Measurements from ENCODE around the gene PLN. TPM values are rescaled to one million over a fixed set of nuclear protein-coding genes. Genes with fewer than 3 reads are reported as not detected.
A peak's percentile ranks its signal among the peaks of the same experiment; 100 is the strongest.

Gene PLN
- 0.45 and 0.48 TPM in 2 replicates for total RNA-seq (2014; rRNA removed; shearing (Covaris generic))

DNA sequence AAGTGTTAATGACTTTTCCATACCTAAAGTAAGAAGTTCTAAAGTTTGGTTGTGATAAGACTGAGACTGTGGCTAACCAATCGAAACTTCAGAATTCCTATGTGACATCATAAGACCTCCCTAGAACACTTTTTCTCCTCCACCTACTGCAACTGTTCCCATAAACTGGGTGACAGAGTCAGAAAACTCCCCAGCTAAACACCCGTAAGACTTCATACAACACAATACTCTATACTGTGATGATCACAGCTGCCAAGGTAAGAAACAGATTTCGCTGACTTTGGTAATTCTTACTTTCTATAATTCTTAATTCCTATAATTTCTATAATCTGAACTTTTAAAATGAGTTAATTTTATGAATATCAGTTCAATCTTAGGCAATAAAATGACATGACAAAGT lies at the start of gene PLN:
PLN (plus strand) TSS at position 161 of the 400 bp plus-strand sequence. CDS start 10,626 bp downstream, outside the sequence.
- DNase-seq = peak in 1 of 2 experiments; percentile 25
- H3K9me3 ChIP-seq (replicated peaks) = no peaks in the 10 kb centered on the region
- H3K4me3 ChIP-seq = no peak within 1 kb of the TSS
- peaks cover 9% of the 10 kb centered on the region; the same call in 1 of the 2 replicates for H3K4me1 ChIP-seq
- H3K27me3 ChIP-seq = no peaks in the 10 kb centered on the region
- no peak within 1 kb of the TSS for H3K27ac ChIP-seq
- H3K36me3 ChIP-seq = no peaks in the 10 kb centered on the region

DNA sequence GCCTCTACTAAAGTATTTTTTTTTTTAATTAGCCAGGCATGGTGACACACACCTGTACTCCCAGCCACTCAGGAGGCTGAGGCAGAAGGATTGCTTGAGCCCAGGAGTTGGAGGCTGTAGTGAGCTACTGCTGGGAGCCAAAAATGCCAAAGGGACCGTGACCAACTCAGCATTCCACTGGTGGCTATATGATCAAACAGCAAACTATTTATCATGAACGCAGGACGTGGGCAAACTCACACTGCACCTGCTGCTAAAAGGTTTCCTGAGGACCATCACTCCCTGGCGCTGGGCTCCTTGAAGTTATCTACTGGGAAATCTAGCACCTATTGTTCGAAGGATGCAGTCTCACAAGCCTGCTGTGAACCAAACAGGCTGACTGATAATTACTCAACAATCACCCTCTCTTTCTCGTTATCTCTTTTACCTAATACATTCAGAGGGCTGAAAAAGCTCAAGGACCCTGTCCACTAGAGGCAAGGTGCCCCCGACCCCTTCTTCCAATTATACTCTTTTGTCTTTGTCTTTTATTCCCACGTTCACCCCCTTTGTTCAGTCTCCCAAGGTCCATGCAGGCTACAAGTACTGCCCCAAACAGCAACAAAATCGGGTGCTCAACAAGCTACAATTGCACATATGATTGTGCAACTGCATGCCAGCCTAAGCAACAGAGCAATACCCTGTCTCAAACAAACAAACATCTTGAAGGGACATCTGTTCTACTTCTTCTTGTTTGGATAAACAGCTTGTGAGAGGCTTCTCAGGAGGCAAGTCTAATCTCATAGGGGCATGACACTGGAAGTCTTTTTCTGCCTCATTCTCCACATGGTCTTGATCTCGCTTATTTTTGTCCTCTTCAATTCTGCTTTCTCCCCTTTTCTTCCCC lies 47.7 kb upstream of the PLN start:
- Histone ChIP-seq H3K9me3 (replicated peaks) (peaks cover 3% of the 10 kb centered on the region; the same call in 1 of the 2 replicates), H3K4me3 (no peak overlapping the region), H3K4me1 (no peaks in the 10 kb centered on the region), H3K27me3 (no peaks in the 10 kb centered on the region), H3K27ac (no peak overlapping the region), H3K36me3 (peaks cover 19% of the 10 kb centered on the region)
- no peak for DNase-seq

DNA sequence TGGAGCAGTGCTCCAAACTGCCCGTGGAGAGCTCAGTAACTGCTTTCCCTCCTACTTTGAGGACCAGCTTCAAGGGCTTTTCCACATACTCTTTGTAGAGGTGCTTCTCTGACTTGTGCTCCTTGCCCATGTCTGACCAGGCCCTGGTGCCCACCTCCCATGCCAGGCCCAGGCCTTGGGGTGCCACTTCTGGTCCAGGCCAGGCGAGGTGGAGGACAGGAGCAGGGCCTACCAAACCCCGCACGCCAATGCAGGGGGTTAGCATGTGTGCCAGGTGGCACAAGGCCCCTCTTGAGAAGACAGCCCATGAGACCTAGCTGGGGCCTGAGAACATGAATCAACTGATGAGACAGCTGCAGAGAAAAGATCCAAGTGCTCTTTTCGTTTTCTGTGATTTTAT lies 47.0 kb upstream of the PLN start:
- no peak for DNase-seq
- H3K27ac ChIP-seq = no peak overlapping the region

DNA sequence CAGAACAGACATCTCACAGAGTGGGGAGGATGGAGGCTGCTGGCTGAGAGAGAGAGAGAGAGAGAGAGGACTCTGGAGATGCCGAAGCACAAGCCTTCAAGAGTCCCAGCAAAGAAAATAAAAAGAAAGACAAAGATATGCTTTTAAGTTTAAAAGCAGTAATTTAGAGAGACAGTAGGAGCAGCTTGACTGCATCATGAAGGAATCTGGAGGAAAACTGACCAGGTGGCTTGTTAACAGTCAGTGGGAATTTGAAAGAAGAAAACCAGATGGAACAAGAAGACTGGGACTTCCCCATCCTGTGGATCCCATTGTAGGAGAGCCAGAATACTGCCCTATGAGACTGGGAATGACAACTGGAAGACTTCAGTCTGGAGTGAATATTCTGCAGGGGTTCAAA lies 46.3 kb upstream of the PLN start:
- Histone ChIP-seq H3K4me1 (peaks cover 12% of the 10 kb centered on the region), H3K4me3 (no peak overlapping the region), H3K9me3 (replicated peaks) (peaks cover 3% of the 10 kb centered on the region; the same call in 1 of the 2 replicates), H3K27ac (no peak overlapping the region), H3K36me3 (peaks cover 18% of the 10 kb centered on the region), H3K27me3 (no peaks in the 10 kb centered on the region)
- no peak for DNase-seq

More for the DNA sequence above, 47.0 kb upstream of the PLN start:
- Histone ChIP-seq H3K4me1 (peaks cover 7% of the 10 kb centered on the region), H3K27me3 (no peaks in the 10 kb centered on the region), H3K36me3 (peaks cover 19% of the 10 kb centered on the region), H3K9me3 (replicated peaks) (peaks cover 3% of the 10 kb centered on the region; the same call in 1 of the 2 replicates), H3K4me3 (no peak overlapping the region)

DNA sequence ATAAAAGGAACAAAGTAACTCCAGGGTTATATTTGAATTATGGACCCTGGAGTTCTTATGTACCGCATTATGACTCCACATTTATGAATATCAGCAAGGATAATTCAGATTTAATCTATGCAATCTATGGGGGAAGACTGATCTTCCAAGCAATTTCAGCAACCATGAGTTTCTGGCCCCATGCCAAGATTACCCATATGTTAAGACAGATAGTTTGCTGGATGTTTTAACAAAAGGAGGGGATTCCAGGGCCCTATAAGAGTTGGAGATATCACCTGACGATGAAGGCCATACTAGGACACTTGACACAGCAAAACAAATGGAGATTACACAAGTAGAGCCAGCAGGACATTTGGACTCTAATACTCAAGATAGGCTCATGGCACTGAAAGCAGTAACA lies 45.9 kb upstream of the PLN start:
- Histone ChIP-seq H3K9me3 (replicated peaks) (peaks cover 3% of the 10 kb centered on the region; the same call in 1 of the 2 replicates), H3K4me3 (no peak overlapping the region), H3K27me3 (no peaks in the 10 kb centered on the region), H3K4me1 (peaks cover 12% of the 10 kb centered on the region), H3K27ac (no peak overlapping the region), H3K36me3 (peaks cover 16% of the 10 kb centered on the region)
- peak in 1 of 2 experiments; percentile 16 for DNase-seq

DNA sequence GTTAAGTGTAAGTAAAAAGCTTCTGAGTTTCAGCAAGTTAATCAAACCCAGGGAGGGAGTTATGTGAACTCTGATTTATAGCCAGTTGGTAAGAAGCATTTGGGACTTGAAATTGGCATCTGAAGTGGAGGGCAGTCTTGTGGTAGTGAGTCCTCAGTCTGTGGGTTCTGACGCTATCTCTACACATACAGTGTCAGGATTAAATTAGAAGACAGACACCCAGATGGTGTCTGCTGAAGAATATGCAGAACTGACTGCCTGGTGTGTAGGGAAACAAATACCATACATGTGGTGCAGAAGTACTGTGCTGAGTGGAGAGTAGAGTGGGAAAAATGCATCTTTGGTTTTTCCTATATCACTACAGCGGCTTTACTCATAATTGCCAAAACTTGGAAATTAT lies 43.5 kb upstream of the PLN start:
- Histone ChIP-seq H3K27ac (no peak overlapping the region), H3K9me3 (replicated peaks) (peaks cover 3% of the 10 kb centered on the region; the same call in 1 of the 2 replicates), H3K4me1 (peaks cover 12% of the 10 kb centered on the region), H3K36me3 (peaks cover 16% of the 10 kb centered on the region), H3K27me3 (no peaks in the 10 kb centered on the region), H3K4me3 (no peak overlapping the region)
- no peak for DNase-seq

DNA sequence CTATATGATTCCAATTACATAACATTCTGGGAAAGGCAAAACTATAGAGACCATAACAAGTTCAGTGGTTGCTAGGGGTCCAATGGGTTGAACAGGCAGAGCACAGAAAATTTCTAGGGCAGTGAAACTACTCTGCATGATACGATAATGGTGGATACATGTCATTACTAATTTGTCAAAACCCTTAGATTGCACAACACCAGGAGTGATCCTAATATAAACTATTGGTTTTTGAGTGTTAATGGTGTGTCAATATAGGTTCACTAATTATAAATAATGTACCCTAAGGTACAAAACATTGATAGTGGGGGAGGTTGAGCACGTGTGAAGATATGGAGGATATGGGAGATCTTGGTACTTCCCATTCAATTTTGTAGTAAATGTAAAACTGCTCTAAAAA lies 42.4 kb upstream of the PLN start:
- no peak overlapping the region for H3K4me3 ChIP-seq
- no peak for DNase-seq
- peaks cover 16% of the 10 kb centered on the region for H3K36me3 ChIP-seq
- H3K27ac ChIP-seq = no peak overlapping the region
- no peaks in the 10 kb centered on the region for H3K27me3 ChIP-seq
- H3K4me1 ChIP-seq = peaks cover 12% of the 10 kb centered on the region
- peaks cover 3% of the 10 kb centered on the region; the same call in 1 of the 2 replicates for H3K9me3 ChIP-seq (replicated peaks)

DNA sequence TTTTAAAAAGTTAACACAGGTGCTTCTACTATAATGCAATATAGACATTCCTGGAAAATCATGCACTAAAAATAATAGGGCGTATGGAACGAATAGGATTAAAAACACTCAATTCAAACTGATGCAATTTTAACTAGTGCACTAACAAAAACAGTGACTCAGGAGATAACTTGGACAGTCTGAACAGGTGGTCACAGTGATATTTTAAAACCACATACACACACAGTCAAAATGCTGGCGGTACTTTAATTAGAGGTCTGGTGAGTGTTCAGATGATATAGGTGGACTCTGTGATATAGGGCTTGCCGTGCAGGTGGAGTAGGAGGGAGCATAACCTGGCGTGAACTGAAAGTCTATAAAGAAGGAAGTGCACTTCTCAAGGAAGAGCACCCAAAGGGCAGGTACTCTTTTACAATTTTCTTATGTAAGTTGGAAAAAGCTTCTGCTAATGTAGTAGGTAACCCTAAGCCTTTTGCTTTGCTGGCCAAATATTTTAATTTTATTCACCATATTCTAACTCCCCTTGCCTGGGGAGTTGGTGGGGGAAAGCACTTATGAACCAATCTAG lies 41.9 kb upstream of the PLN start:
- Histone ChIP-seq H3K36me3 (peaks cover 16% of the 10 kb centered on the region), H3K4me3 (no peak overlapping the region), H3K27me3 (no peaks in the 10 kb centered on the region), H3K4me1 (peaks cover 12% of the 10 kb centered on the region), H3K27ac (no peak overlapping the region), H3K9me3 (replicated peaks) (peaks cover 3% of the 10 kb centered on the region; the same call in 1 of the 2 replicates)
- peak in 1 of 2 experiments; percentile 41 for DNase-seq

DNA sequence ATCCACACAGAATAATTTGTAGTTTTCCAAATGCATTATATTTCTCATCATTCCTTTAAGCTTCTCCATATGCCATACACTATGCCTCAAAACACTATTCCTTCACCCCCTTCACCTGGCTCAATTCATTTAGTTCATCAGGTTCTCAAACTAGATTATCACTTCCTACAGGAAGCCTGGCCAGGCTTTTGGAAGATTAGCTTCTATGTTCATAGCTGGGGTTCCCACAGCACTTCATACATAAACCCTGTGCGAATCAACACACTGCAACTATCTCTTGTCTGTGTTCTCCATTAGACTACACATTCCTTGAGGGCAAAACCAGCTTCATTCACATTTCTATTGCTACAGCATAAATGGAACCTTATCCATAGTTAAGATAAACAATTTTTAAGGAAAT lies 40.5 kb upstream of the PLN start:
- no peaks in the 10 kb centered on the region for H3K27me3 ChIP-seq
- no peak overlapping the region for H3K27ac ChIP-seq
- H3K9me3 ChIP-seq (replicated peaks) = peaks cover 2% of the 10 kb centered on the region; the same call in 1 of the 2 replicates
- H3K36me3 ChIP-seq = peaks cover 10% of the 10 kb centered on the region
- no peak overlapping the region for H3K4me3 ChIP-seq
- peaks cover 12% of the 10 kb centered on the region for H3K4me1 ChIP-seq
- DNase-seq = no peak

DNA sequence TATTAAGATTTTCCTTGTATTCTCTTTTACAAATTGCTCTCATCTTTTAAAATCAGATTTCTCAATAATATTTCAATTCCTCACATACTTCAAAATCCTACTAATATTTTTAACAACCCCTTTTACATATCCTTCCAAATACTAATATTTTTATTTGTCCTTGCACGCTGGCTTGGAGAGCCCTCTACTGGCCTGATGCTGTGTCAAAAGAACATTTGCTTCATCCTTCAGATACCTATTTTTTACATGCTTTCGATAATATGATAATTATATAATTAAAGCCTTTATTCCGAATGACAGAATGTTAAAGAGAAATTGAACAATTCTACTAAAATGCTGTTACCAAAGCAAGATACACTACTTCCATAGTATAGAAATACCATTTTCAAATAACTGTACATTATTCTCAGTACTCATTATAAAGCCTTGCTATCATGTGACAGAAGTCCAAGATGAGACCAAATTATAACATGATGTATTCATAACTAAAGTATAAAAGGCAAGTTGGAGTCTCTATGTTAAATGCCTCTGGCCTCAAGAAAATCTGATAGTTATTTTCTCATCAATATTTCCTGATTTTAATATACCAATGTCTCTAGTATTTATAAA lies 39.0 kb upstream of the PLN start:
- Histone ChIP-seq H3K4me3 (no peak overlapping the region), H3K27ac (no peak overlapping the region), H3K36me3 (peaks cover 4% of the 10 kb centered on the region; the same call in 1 of the 2 replicates), H3K27me3 (no peaks in the 10 kb centered on the region), H3K4me1 (peaks cover 12% of the 10 kb centered on the region), H3K9me3 (replicated peaks) (no peaks in the 10 kb centered on the region)
- peak; percentile 35 to 61 for DNase-seq

DNA sequence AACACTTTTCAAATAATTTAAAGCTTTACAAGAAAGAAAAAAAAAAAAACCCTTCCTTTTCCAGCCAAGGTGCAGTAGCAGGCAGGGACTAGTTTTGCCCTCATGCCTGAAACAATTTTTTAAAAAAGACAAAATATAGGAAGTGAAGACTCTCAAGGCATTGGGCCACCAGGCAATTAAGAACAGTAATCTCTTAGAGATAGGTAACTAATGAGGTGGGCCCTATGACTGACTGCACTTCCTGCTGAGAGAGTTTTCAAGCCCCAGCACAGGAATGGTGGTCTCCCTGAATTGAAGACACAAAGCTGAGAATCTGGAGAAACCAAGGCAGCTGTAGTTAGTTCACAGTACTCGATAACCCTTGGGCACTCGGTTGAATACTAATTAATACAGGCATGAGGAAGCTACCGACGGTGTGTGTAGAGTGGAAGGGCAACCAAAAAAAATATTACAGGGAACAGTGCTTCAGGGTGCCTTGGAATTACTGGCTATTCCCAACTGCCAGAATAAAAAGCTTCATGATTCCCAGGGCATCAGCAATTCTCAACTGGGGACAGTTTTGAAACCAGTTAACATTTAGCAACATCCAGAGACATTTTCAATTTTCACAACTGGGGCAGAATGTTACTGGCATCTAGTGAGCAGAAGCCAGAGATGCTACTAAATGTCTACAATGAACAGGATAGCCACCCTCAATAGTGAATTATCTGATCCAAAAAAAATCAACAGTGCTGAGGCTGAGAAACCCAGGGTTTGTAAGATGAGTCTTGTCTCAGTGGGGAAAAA lies 36.0 kb upstream of the PLN start:
- Histone ChIP-seq H3K27me3 (no peaks in the 10 kb centered on the region), H3K27ac (no peak overlapping the region), H3K4me3 (no peak overlapping the region), H3K4me1 (no peaks in the 10 kb centered on the region), H3K36me3 (no peaks in the 10 kb centered on the region), H3K9me3 (replicated peaks) (no peaks in the 10 kb centered on the region; the same call in 1 of the 2 replicates)
- DNase-seq = no peak

DNA sequence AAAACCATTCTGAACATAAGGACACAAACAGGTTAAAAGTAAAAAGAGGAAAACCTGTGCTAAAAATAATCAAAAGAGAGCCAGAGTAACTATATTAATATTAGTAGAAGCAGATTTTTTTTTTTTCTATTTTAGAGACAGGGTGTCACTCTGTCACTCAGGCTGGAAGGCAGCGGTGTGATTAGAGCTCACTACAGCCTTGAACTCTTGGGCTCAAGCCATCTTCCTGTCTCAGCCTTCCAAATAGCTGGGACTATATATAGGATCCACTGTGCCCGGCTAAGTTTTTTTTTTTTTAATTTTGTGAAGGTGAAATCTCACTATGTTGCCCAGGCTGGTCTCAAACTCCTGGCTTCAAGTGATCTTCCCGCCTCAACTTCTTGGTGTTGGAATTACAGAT lies 33.4 kb upstream of the PLN start:
- no peaks in the 10 kb centered on the region for H3K4me1 ChIP-seq
- DNase-seq = no peak
- H3K27ac ChIP-seq = no peak overlapping the region
- no peaks in the 10 kb centered on the region; the same call in 1 of the 2 replicates for H3K9me3 ChIP-seq (replicated peaks)
- no peaks in the 10 kb centered on the region for H3K36me3 ChIP-seq
- H3K27me3 ChIP-seq = no peaks in the 10 kb centered on the region
- H3K4me3 ChIP-seq = no peak overlapping the region

DNA sequence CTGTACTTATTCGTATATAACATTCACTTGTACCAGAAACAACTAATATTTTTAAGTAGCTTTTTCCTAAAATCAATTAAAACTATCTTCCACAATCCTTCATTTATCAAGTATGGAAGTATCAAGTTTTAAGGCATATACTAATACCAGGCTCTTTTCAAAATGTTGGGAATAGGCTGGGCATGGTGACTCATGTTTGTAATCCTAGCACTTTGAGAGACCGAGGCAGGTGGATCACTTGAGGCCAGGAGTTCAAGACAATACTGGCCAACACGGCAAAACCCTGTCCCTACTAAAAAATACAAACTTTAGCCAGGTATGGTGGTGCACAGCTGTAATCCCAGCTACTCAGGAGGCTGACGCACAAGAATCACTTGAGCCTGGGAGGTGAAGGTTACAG lies 25.7 kb upstream of the PLN start:
- no peaks in the 10 kb centered on the region for H3K27me3 ChIP-seq
- no peak overlapping the region for H3K4me3 ChIP-seq
- peaks cover 9% of the 10 kb centered on the region; the same call in 1 of the 2 replicates for H3K36me3 ChIP-seq
- 0 out of 2 replicates have a peak, but pooled peaks cover 2% of the 10 kb centered on the region for H3K4me1 ChIP-seq
- DNase-seq = peak in 1 of 2 experiments; percentile 34
- H3K27ac ChIP-seq = no peak overlapping the region
- no peaks in the 10 kb centered on the region for H3K9me3 ChIP-seq (replicated peaks)

DNA sequence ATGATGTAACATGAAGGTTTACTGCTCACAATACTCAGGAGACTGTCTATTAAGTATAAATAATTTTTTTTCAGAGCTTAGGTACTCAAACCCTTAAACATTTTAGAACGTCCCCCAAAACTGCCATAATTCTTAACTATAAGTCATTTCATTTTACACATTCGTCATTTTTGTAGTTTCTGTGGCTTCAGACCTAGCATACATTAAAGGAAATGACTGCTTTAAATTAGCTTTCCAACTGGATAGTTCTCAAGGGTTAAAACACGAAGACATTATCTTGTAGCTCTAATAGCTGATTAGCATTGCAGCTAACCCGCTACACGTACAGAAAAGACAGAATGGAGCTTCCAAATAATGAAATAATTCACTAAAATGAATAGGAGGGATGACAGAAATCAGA lies 24.9 kb upstream of the PLN start:
- no peak overlapping the region for H3K4me3 ChIP-seq
- no peak for DNase-seq
- H3K27me3 ChIP-seq = no peaks in the 10 kb centered on the region
- H3K27ac ChIP-seq = no peak overlapping the region
- 0 out of 2 replicates have a peak, but pooled peaks cover 2% of the 10 kb centered on the region for H3K4me1 ChIP-seq
- H3K9me3 ChIP-seq (replicated peaks) = no peaks in the 10 kb centered on the region
- peaks cover 9% of the 10 kb centered on the region; the same call in 1 of the 2 replicates for H3K36me3 ChIP-seq
